PC-3 (cell line): ENCODE data around the gene GPC3.

Source experiments
- EZH2 ChIP-seq: fragments of 300-600 bp; sonication (generic); IDR thresholded peaks from one replicate; pipeline ENCODE4 v1.6.1; 2017; ENCODE audit warnings: antibody characterized with exemption, mild to moderate bottlenecking, low read length; ENCODE audit not compliant: unreplicated experiment
- EZH2phosphoT487 ChIP-seq: fragments of 300-600 bp; sonication (generic); IDR thresholded peaks from 2 replicates; pipeline ENCODE4 v1.6.1; 2018; ENCODE audit warnings: mild to moderate bottlenecking, antibody characterized with exemption, low read length, borderline replicate concordance
- TF ChIP-seq, protein P1 (sequence below): fragments of 300-600 bp; sonication (generic); conservative IDR thresholded peaks from 2 replicates; pipeline ENCODE4 v1.5.1; 2017; ENCODE audit warnings: antibody characterized with exemption, low read depth, mild to moderate bottlenecking, low read length

- TF ChIP-seq EZH2phosphoT487 (no peak), EZH2 (no peak)
- TF ChIP-seq, protein P1, sequence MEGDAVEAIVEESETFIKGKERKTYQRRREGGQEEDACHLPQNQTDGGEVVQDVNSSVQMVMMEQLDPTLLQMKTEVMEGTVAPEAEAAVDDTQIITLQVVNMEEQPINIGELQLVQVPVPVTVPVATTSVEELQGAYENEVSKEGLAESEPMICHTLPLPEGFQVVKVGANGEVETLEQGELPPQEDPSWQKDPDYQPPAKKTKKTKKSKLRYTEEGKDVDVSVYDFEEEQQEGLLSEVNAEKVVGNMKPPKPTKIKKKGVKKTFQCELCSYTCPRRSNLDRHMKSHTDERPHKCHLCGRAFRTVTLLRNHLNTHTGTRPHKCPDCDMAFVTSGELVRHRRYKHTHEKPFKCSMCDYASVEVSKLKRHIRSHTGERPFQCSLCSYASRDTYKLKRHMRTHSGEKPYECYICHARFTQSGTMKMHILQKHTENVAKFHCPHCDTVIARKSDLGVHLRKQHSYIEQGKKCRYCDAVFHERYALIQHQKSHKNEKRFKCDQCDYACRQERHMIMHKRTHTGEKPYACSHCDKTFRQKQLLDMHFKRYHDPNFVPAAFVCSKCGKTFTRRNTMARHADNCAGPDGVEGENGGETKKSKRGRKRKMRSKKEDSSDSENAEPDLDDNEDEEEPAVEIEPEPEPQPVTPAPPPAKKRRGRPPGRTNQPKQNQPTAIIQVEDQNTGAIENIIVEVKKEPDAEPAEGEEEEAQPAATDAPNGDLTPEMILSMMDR, result no peak
Measured at GRCh38 chrX:133859336-133859735, 126.1 kb downstream of the GPC3 start.
